ENCODE results near the gene NR2C2AP.
A peak's percentile ranks its signal among the peaks of the same experiment; 100 is the strongest.

Gene NR2C2AP

GRCh38 chr19:19162495-19162894, 40.7 kb downstream of the NR2C2AP start:
- Histone ChIP-seq H3K9ac (ENCODE audit: low read length) (peak overlapping the region; percentile 33; the same call in 1 of the 2 replicates), H3K4me2 (ENCODE audit: low read length) (peak overlapping the region; percentile 72), H2AFZ (ENCODE audit: low read length) (no peak overlapping the region), H3F3A (ENCODE audit: insufficient read depth, low read length) (peaks cover 2% of the 10 kb centered on the region), H3K9me3 (ENCODE audit: low read length) (no peaks in the 10 kb centered on the region), H3K4me3 (ENCODE audit: low read depth, low read length, poor library complexity, severe bottlenecking) (no peak overlapping the region), H3K27me3 (ENCODE audit: insufficient read depth, low read length) (no peaks in the 10 kb centered on the region), H3K4me1 (ENCODE audit: insufficient read depth, low read length, severe bottlenecking) (peaks cover 100% of the 10 kb centered on the region), H3K9me2 (ENCODE audit: low read depth, low read length) (no peaks in the 10 kb centered on the region), H3K36me3 (ENCODE audit: insufficient read depth, low read length) (peaks cover 8% of the 10 kb centered on the region; the same call in 1 of the 2 replicates), H4K20me1 (ENCODE audit: insufficient read depth, low read length) (no peaks in the 10 kb centered on the region), H3K79me2 (ENCODE audit: insufficient read depth, low read length) (no peaks in the 10 kb centered on the region; the same call in 1 of the 2 replicates), H3K27ac (ENCODE audit: low read depth, low read length, poor library complexity, severe bottlenecking) (peak overlapping the region; percentile 97)
- no peak for TF ChIP-seq EZH2 (IDR thresholded peaks at IDR 0.05; ENCODE audit: borderline replicate concordance, low read length)
- no peak for TF ChIP-seq CTCF (IDR thresholded peaks at IDR 0.05; ENCODE audit: low read length)

GRCh38 chr19:19160461-19161035, 42.7 kb downstream of the NR2C2AP start:
- Histone ChIP-seq H3K79me2 (ENCODE audit: insufficient read depth, low read length) (no peaks in the 10 kb centered on the region), H3K27ac (ENCODE audit: low read depth, low read length, poor library complexity, severe bottlenecking) (peak overlapping the region; percentile 97)

GRCh38 chr19:19159534-19159933, 43.7 kb downstream of the NR2C2AP start:
- no peaks in the 10 kb centered on the region for H3K9me3 ChIP-seq (ENCODE audit: low read length)
- peaks cover 2% of the 10 kb centered on the region; the same call in 1 of the 2 replicates for H3F3A ChIP-seq (ENCODE audit: insufficient read depth, low read length)
- H2AFZ ChIP-seq (ENCODE audit: low read length): no peak overlapping the region
- no peaks in the 10 kb centered on the region for H3K9me2 ChIP-seq (ENCODE audit: low read depth, low read length)
- peak overlapping the region; percentile 23; the same call in 1 of the 2 replicates for H3K9ac ChIP-seq (ENCODE audit: low read length)
- H3K4me1 ChIP-seq (ENCODE audit: insufficient read depth, low read length, severe bottlenecking): peaks cover 100% of the 10 kb centered on the region
- H3K4me3 ChIP-seq (ENCODE audit: low read depth, low read length, poor library complexity, severe bottlenecking): no peak overlapping the region
- peak overlapping the region; percentile 97 for H3K27ac ChIP-seq (ENCODE audit: low read depth, low read length, poor library complexity, severe bottlenecking)
- H3K4me2 ChIP-seq (ENCODE audit: low read length): peak overlapping the region; percentile 6; the same call in 1 of the 2 replicates
- no peaks in the 10 kb centered on the region for H3K27me3 ChIP-seq (ENCODE audit: insufficient read depth, low read length)
- no peak for TF ChIP-seq EZH2 (IDR thresholded peaks at IDR 0.05; ENCODE audit: borderline replicate concordance, low read length)
- TF ChIP-seq CTCF (IDR thresholded peaks at IDR 0.05; ENCODE audit: low read length): no peak
- H4K20me1 ChIP-seq (ENCODE audit: insufficient read depth, low read length): no peaks in the 10 kb centered on the region
- H3K36me3 ChIP-seq (ENCODE audit: insufficient read depth, low read length): peaks cover 10% of the 10 kb centered on the region; the same call in 1 of the 2 replicates
- 0 out of 2 replicates have a peak, but pooled peaks cover 4% of the 10 kb centered on the region for H3K79me2 ChIP-seq (ENCODE audit: insufficient read depth, low read length)

More at GRCh38 chr19:19160461-19161035, 42.7 kb downstream of the NR2C2AP start:
- Histone ChIP-seq H4K20me1 (ENCODE audit: insufficient read depth, low read length) (no peaks in the 10 kb centered on the region), H3F3A (ENCODE audit: insufficient read depth, low read length) (peaks cover 2% of the 10 kb centered on the region), H3K9me3 (ENCODE audit: low read length) (no peaks in the 10 kb centered on the region), H3K9ac (ENCODE audit: low read length) (peak overlapping the region; percentile 75), H3K4me1 (ENCODE audit: insufficient read depth, low read length, severe bottlenecking) (peaks cover 100% of the 10 kb centered on the region), H3K4me2 (ENCODE audit: low read length) (peak overlapping the region; percentile 72), H3K36me3 (ENCODE audit: insufficient read depth, low read length) (peaks cover 6% of the 10 kb centered on the region; the same call in 1 of the 2 replicates), H3K4me3 (ENCODE audit: low read depth, low read length, poor library complexity, severe bottlenecking) (peak overlapping the region; percentile 51), H3K27me3 (ENCODE audit: insufficient read depth, low read length) (no peaks in the 10 kb centered on the region), H2AFZ (ENCODE audit: low read length) (no peak overlapping the region), H3K9me2 (ENCODE audit: low read depth, low read length) (no peaks in the 10 kb centered on the region)
- TF ChIP-seq EZH2 (IDR thresholded peaks at IDR 0.05; ENCODE audit: borderline replicate concordance, low read length) (no peak), CTCF (IDR thresholded peaks at IDR 0.05; ENCODE audit: low read length) (no peak)
